Activated T-cell treated with anti-CD3 and anti-CD28 coated beads for 1 hour (primary cell): Measurements from ENCODE around the gene AHDC1.
"Not testable (repeated sequence)": the region's sequence is repeated elsewhere in the genome, so short reads cannot be mapped to it uniquely, and the experiment has no call there.

Experiments used
- DNase-seq: peaks from one replicate; pipeline ENCODE4 v3.0.0-alpha.2; 2020; ENCODE audit warnings: low read depth

The AHDC1 gene

DNA sequence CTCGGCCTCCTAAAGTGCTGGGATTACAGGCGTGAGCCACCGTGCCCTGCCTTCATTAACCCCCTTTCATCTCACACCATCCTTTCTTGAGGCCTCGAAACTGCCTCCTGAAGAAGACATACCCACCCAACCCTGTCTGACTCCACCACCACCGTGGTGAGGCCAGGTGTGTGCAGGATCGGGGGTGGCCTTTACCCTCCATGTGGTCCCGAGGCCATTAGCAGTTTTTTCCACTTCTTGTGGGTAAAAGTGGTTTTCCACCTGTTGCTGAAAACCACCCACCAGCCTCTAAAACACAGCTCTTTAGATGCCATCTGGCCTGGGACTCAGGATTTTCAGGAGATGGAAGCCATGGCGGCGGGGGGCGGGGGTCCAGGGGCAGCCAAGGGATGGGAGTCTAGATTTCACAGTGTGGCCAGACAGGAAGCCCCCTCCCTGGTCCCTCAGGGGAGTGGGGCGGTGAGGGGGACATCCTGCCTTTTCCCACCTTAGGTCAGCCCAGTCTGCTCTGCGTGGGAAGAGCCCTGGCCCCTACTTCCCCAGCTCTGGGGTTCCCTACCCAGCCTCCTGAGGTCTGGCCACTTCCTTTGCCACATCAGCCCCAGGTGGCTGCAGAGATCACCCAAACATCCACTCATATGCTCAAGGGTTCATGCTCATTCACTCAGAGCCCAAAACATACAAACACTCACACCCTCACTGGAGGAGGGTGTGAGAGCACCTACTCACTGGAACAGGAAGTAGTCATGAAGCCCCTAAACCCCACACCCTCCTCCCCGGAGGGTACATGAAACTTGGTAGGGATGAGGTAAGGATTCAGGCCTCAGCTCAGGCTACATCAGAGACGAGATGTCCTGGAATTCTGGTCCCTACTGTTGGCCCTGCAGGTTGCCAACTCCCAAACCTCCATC is 28.7 kb upstream of the AHDC1 start:
- DNase-seq, result no peak

DNA sequence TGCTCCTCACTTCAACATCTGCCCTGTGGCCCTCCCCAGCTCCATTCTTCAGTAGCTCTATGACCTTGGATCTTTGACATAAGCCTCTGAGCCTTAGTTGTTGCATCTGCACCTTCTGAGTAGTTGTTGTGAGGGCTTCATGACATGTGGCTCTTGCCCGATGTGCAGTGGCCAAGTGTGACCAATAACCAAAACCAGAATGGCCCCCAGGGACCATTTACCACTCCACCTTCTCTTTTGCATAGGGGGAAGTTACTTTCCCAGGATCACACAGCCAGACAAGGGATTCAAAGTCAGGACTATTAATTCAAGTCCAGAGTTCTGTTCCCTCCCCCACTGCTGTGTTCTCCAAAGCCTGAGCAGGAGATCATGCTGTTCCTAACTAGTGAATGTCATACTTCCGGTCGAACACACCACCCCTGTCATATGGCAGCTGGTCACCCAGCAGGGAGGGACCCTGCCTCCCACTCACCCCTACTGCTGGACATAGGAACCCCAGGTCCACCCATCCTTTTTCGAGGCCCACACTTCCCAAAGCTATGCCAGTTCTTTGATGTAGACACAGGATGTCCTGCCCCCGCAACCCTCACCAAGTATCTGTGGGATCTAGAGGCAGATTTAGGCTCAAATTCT is 27.0 kb upstream of the AHDC1 start:
- no peak for DNase-seq

DNA sequence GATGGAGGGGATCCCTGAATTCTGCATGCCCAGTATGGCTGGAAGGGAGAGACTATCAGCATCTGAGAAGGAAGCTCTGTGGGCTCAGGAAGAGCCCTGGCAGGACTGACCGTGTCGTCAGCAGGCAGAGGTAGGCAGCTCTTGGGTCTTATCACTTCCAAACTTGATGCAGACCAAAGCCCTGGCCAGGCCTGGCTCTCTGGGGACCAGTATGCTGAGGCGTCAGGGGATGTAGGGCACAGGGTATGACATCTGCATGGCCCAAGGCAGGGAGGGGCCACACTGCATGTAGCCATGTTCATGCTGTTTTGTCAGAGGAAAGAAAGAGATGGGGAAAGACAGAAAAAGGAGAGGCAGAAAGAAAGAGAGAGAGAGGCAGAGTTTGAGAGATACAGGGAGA is 24.8 kb upstream of the AHDC1 start:
- no peak for DNase-seq

DNA sequence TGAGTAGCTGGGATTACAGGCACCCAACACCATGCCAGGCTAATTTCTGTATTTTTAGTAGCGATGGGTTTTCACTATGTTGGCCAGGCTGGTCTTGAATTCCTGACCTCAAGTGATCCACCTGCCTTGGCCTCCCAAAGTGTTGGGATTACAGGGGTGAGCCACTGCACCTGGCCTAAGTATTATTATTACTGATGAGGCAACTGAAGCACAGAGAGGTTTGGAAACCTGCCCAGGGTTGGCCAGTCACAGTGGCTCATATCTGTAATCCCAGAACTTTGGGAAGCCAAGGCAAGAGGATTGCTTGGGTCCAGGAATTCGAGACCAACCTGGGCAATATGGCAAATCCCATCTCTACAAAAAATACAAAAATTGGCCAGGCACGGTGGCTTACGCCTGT is 23.8 kb upstream of the AHDC1 start:
- not testable (repeated sequence) for DNase-seq

DNA sequence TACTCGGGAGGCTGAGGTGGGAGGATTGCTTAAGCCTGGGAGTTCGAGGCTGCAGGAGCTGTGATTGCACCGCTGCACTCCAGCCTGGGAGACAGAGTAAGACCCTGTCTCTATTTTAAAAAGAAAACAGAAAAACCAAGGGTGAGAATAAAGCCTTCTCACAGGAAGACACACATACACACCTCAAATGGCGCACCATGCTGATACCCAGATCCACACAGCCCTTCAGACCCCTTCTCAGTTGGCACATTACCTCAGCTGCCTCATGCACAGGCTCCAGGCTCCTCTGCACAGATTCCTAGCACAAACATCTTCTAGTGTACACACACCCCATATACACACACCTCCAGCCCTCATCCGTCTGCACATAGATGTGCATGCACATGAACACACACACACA is 23.1 kb upstream of the AHDC1 start:
- DNase-seq, result no peak

DNA sequence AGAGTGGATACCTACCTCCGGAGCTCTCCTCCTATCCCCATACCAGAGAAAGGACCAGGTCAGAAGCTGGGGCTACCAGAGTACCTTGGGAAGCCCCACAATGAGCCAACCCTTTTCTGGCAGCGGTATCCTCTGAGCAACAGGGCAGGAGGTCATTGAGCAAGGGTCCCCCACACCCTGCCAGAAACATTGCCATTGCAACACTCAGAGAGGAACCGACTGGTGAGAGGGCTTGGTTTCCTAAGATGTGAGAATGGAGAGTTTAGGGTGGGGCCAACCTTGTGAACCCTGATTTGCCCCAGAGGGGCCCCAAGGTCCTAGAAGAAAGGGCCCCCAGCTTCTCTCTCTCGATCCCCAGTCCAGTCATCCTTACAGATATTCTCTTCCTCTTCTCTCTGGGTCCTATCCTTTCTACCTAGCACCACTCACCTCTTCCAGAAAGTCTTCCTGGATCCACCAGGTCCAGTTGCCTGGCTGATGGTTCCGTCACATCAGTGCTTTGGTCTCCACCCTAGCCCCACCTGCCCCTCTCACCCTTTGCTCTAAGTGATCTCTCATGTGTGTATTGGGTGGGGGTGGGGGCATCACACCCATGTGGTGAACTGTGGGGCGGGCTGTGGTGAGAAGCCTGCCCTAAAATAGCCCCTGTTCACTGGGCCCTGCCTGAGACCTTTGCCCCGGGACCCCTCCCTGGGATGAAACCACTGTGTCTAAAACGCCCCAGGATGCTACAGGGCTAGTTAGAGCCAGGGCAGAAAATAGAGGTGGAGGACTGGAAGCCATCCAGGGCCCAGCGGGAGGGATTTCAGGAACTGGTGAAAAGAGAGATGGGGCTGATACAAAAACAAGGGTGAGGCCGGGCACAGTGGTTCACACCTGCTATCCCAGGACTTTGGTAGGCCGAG is 22.3 kb upstream of the AHDC1 start:
- no peak for DNase-seq

DNA sequence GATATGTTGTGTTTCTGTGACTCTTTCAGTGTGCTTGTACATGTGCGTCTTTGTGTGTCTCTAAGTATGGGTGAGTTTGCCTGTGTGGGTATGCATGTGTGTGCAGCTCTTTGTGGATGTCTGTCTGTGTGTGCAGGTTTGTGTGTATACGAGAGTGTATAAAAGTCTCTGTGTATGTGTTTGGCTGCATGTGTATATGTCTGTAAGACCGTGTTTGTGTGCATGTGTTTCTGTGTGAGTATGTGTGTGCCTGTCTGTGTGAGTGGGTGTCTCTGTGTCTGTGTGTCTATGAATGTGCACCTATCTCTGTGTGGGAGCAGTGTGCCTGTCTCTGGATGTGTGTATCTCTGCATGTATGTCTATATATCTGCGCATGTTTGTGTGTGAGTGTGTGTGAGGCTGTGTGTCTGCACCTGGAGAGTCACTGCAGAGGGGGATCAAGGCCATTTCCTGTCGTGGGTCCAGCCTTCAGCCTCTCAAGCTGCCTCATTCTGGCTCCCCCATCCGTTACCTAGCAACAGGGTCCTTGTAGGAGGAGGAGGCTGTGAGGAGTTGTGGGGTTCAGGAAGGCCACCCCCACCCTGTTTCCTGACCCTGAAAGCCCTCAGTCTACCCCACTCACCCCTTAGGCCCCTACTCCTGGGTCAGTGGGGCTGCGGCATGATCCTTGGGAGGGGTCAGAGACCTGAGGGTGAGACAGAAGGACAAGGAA is 20.7 kb upstream of the AHDC1 start:
- DNase-seq, result no peak

DNA sequence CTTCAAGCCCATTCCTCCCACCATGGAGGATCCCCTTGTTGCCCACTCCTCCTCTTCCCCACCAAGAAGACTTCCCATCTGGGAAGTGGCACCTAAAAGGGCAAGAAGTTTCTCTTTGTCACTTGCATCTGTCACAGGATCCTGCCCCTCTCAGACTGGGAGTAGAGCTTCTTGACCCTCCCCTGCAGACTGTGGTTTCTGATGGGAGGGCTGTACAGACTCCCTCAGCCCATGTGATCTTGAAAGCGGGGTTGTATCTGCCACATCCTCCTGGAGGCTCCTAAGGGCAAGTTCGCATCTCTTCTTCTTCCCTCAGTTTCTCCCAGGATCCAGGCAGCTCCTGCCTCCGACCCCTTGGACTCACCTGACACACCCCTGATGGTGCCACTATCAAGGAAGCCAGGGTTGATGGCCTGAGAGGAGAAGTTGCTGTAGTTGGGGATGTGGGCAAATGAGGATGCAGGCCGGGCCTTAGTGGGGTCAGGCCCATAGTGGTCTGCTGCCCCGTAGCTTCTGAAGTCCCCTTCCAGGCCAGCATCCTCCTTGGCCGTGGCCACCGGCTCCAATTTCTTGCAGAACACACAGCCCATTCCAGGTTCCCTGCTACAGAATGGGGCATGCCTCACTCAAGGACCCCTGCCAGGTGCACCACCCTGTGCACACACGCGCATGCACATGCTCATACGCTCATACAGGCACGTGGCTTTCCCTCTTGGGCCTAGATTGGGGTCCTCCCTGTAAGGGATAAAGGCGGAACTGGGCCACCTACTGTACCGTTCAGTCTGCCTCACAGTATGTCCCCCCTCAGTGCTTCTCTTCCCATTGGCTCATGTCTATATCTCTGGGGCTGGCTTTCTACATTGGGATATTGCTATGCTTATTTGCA is 19.6 kb upstream of the AHDC1 start:
- DNase-seq, result no peak

DNA sequence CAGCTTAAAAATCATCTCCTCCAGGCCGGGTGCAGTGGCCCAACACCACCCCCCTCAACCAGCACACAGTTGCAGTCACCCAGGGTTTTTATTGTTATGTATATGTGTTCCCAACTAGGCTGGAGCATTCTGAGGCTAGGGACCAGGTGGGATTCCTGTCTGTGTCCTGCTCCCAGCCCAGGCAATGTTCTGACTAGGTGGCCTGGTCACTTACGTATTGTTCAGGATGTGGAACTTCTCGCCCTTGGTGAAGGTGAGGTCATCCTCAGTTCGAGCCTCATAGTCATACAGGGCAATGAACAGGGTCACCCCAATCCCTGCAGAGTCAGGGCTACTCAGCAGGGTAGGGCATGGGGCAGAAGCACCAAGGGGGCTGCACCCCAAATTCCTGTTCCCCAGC is 18.9 kb upstream of the AHDC1 start:
- no peak for DNase-seq

DNA sequence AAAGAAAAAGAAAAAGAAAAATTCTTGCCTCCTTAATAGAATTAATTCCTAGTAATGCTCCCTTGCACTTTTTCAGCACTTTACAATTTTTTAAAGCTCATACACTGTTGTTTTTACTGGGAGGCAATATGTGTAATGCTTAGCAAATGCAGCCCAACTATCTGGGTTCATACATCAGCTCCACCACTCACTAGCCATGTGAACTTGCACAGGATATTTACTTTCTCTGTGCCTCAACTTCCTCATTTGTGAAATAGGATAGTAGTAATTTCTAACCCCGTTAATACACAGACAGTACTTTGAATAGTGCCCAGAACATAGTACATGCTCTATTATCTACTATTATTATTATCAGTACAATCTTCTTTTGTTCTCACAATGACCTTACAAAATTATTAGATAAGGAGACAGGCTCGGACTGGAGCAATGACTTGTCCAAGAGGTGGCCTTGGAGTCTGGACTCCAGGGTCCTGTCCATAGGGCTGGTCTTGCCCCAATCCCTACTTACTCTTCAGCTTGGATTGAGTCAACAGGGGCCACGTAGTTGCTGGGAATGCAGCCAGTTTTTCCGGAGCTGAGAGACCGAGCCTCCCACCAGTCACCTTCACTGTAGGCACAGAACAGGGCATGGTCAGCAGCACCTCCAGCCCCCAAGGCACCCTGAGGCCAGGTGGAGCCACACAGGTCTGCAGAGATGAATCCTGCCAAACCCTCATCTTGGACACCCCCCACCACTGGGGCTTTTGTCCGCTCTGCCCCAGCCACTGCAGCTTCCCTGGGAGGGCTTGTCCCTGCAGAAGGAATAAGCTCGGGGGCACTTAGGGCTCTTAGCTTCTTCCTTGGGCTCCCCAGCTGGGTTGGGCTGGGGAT is 17.3 kb upstream of the AHDC1 start:
- DNase-seq, result no peak

DNA sequence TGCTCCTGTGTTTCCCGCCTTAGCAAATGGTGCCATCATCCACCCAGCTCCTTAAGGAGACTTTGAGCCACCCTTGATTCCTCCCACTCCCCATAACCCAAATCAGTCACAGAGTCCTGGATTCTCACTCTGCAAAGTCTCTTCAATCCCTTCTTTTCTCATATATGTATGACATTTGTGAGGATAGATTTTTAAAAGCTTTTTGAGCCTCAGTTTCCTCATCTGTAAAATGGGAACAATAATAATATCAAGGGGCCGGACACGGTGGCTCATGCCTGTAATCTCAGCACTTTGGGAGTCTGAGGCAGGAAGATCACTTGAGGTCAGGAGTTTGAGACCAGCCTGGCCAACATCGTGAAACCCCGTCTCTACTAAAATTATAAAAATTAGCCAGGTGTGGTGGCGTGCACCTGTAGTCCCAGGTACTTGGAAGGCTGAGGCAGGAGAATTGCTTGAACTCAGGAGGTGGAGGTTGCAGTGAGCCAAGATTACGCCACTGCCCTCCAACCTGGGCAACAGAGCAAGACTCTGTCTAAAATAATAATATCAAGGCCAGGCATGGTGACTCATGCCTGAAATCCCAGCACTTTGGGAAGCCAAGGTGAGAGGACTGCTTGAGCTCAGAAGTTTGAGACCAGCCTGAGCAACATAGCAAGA is 16.0 kb upstream of the AHDC1 start:
- not testable (repeated sequence) for DNase-seq

DNA sequence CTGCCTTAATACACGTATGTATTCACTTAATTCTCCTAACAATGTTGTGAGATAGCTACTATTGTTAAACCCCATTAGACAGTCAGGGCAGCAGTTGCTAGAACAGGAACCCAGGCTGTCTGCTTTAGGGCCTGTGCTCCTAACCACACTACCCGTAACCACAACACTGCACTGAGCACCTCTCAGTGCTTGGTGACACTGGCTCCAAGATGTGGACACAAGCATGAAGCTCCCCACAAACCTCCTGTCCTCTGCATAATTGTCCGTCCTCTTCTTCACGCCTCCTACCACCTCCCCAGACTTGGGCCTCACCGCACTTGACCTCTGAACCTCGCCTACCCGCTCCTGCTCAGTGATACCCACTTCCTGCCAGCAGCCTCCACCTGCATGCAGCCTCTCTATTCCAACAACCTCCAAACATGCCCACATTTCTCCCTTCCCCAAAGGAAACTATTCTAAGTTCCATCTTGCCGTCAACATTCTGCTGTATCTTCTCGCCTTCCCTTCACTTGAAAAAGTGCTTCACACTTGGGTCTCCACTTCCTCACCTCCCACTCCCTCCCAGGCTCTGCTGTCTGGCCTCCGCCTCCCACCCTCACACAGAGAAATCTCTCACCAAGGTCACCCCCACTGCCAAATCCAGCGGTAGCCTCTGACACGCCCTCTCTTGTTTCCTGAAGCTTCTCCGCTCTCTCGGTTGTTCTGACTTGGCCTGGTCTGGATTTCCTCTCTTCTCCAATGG is 14.6 kb upstream of the AHDC1 start:
- DNase-seq, result no peak

DNA sequence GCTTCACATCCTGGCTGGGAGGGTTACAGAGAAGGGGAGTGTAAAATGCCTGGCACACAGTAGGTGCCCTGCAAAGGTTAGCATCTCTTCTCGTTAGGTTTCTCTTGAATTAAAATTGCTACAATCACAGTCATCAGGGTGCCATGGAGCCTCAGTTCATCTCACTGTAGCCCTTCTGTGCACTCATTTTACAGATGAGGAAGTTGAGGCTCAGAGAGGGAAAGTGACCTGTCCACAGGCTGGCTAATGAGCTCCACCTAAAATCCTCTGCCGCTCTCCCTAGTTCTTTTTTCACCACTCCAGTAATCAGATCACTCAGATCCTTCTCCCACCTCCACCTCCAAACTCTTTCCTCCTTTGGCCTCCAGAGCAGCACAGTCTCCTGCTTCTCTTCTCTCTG is 13.5 kb upstream of the AHDC1 start:
- no peak for DNase-seq

DNA sequence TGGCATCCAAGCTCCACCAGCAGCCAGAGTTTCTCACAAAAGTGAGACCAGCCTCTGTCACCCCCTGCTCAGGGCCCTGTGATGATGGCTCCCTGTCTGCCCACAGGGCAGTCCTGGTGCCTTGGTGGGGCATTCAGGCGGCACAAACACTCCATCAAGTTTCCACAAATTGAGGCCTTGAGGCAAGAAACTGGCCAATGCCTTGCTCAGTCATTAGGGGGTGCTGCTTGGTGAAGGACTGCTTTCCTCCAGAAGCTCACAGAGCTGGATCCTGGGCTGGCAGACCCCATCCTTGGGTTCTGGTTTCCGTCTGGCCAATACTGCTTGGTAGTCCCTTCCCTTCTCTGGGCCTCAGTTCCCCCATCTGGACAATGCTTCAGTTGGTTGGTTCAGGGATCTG is 12.5 kb upstream of the AHDC1 start:
- DNase-seq, result no peak

DNA sequence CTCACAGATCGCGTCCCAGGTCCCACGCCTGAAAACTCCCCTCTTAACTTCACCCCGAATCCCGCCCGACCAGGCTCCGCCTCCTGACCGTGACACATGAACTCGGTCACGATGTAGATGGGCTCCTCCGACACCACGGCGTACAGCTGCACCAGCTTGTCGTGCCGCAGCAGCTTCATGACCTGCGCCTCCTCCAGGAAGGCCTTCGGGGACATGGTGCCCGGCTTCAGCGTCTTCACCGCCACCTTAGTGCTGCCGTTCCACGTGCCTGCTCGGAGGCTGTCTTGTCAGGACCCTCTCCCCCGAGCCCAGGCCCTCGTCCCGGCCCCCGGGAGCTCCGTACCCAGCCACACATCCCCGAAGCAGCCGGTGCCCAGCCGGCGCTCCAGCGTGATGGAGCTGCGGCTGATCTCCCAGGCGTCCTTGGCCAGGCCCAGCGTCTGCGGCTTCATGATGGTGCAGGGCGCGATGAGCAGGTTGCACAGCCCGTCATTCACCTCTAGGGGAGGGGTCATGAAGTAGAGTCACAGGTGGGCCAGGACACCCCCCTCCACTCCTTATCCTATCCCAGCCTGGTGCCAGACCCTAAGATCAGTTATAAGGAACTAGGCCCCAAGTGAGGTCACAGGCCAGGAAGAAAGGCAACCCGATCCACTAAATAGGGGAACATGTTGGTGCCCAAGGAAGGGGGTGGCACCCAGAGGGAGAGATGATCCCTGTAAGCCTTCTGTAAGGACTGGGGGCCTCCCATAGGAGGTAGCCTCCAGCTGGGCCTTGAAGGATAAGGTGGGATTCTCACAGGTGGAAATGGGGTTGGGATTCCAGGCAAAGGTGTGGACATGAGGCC is 11.6 kb upstream of the AHDC1 start:
- DNase-seq, result no peak

DNA sequence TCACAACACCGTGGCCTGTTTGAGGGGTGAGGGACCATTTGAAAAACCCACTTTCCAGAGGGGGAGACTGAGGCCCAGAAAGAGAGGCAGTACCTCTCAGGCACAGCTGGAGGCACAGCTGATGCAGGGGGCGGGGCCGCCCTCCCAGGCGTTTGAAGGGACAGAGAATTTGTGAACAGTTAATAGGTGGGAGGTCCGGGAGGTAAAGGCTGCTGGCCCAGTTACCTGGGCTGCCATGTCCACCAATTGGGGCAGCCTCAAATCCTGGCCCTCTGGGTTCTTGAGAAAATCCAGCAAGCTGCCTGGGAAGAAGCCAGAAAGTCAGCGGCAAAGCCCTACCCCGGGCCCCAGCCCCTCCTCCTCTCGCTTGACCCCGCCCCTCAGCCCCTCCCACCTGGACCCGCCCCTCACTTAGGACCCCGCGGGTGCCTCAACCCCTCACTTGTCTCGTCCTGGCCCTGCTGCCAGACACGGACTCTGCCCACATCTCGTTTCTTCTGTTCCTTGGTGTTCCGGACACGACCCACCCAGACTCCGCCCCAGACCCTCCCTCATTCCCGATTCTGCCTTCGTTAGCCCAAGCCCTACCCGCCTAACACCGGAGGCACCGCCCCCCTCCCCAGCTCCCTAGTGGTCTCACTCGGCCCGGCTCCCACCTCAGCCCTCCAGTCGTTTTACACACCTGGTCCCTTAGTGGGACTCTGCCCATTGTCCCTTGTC is 10.8 kb upstream of the AHDC1 start:
- DNase-seq, result no peak

DNA sequence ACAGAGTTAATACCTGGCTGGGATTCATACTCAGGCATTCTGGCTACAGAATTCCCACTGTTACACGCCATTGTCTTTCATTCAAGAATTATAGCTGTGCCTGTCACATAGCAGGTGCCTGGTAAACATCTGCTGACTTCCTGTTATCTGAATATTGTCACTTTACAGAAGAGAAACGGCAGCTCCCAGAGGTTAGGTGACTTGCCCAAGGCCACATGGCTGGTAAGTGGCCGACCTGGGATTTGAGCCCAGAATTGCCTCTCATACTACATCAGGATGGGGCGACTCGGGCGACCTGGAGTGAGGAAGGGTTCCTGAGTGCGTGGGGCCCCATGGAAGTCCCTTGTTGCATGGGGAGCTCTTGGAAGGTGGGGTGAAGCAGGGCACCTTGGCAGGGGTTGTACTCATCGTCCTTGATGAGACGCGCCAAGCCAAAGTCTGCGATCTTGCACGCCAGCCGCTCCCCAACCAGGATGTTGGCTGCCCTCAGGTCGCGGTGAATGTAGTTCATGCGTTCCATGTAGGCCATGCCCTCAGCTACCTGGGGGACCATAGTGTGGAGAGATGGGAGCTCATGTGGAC is 10.2 kb upstream of the AHDC1 start:
- DNase-seq, result no peak
